Measurements from ENCODE around the gene THSD4. TPM values are rescaled to one million over a fixed set of nuclear protein-coding genes. Genes with fewer than 3 reads are reported as not detected.

Gene THSD4
- total and polyA plus RNA-seq, 2 of the 8 experiments (the other 6 are each of a cell fraction or from before 2014, with no cell fraction given): 2.5 to 6.2 TPM

- H3K23me2 ChIP-seq (ENCODE audit: low read depth, low read length): no peaks in the 10 kb centered on the region
- no peaks in the 10 kb centered on the region for H3K36me3 ChIP-seq (ENCODE audit: control insufficient read depth in 2 of 4, insufficient read depth in 4 of 4, low read length in 3 of 4)
- H3K4me3 ChIP-seq (ENCODE audit: extremely low read depth in 1 of 4, insufficient read depth in 2 of 4, low read depth in 3 of 4, low read length in 4 of 4): no peak overlapping the region
- no peak overlapping the region for H3K56ac ChIP-seq (replicated peaks; ENCODE audit: insufficient read length, low read depth, low read length)
- H3K79me2 ChIP-seq (ENCODE audit: control insufficient read depth in 1 of 2, insufficient read depth in 2 of 2, low read length in 2 of 2): no peaks in the 10 kb centered on the region
- ChIA-PET CTCF (ENCODE audit: partially characterized antibody) (interaction anchor here (0.5 to 2.6 kb wide), 2 partner anchors 12 to 27 kb away, joined by 3 to 12 read pairs; no protein-coding TSS in a partner anchor), POLR2A (ENCODE audit: partially characterized antibody) (no interaction called here)
- H2BK120ac ChIP-seq (replicated peaks; ENCODE audit: low read depth, low read length): no peak overlapping the region
- H2BK12ac ChIP-seq (ENCODE audit: low read depth, low read length): no peak overlapping the region
- no peak overlapping the region for H3K14ac ChIP-seq (ENCODE audit: insufficient read length)
- H2BK15ac ChIP-seq (ENCODE audit: low read length): no peak overlapping the region
- H3K4ac ChIP-seq (replicated peaks; ENCODE audit: insufficient read length, low read depth, low read length): no peak overlapping the region
- no peak overlapping the region for H2BK20ac ChIP-seq (ENCODE audit: low read length)
- H3K18ac ChIP-seq (ENCODE audit: extremely low read depth, low read length): no peak overlapping the region
- no peaks in the 10 kb centered on the region for H3K79me1 ChIP-seq (ENCODE audit: low read depth, low read length)
- H3K27ac ChIP-seq (ENCODE audit: low read depth, low read length): no peak overlapping the region
- H3K23ac ChIP-seq (ENCODE audit: insufficient read length): no peak overlapping the region
- H2AFZ ChIP-seq (ENCODE audit: low read length): no peak overlapping the region
- H4K20me1 ChIP-seq (replicated peaks in 1 of 2; ENCODE audit: control insufficient read depth in 1 of 2, insufficient read depth in 2 of 2, low read length in 2 of 2): no peaks in the 10 kb centered on the region
- TF ChIP-seq HDAC2 (IDR thresholded peaks at IDR 0.05; ENCODE audit: borderline replicate concordance in 1 of 2, low read depth in 2 of 2, low read length in 2 of 2) (no peak), YY1 (IDR thresholded peaks at IDR 0.05; ENCODE audit: low read depth, low read length) (no peak), BCL11A (IDR thresholded peaks at IDR 0.05; ENCODE audit: low read depth in 2 of 2, low read length in 2 of 2) (no peak)
- no peak for FAIRE-seq
- no peak overlapping the region for H4K5ac ChIP-seq (ENCODE audit: insufficient read length, low read depth, low read length)
- H4K8ac ChIP-seq (ENCODE audit: extremely low read depth, insufficient read depth, low read length): no peak overlapping the region
- H3K4me1 ChIP-seq (replicated peaks in 1 of 4; ENCODE audit: control insufficient read depth in 3 of 4, insufficient read depth in 4 of 4, low read length in 3 of 4): peaks cover 0 to 6% (median under 1%) of the 10 kb centered on the region in 4 experiments; a peak in 2 of 7 replicates
- WGBS, 2 experiments (ENCODE audit: extremely low coverage in 1 of 2, insufficient coverage in 1 of 2, insufficient read length in 1 of 2, insufficient replicate concordance in 2 of 2, low coverage in 1 of 2, low lambda C conversion rate in 2 of 2, missing lambda C conversion rate in 1 of 2): 90% methylated on average over 9 of the region's 9 CpGs; no CpG with 5 or more reads in 1 of the 2 experiments
- no peak for DNase-seq (ENCODE audit: low read depth in 1 of 2, low spot score in 2 of 2)
- no peaks in the 10 kb centered on the region for H3K27me3 ChIP-seq (replicated peaks in 1 of 4; ENCODE audit: control insufficient read depth in 3 of 4, extremely low read depth in 1 of 4, insufficient read depth in 3 of 4, low read length in 3 of 4)
- no peak overlapping the region for H2BK5ac ChIP-seq (ENCODE audit: low read depth, low read length)
- H3K4me2 ChIP-seq (ENCODE audit: insufficient read depth in 1 of 2, low read depth in 2 of 2, low read length in 2 of 2): no peak overlapping the region
- no peak overlapping the region for H4K91ac ChIP-seq (replicated peaks; ENCODE audit: insufficient read length, low read length)
- H3K9ac ChIP-seq (replicated peaks in 1 of 4; ENCODE audit: extremely low read depth in 1 of 4, low read depth in 3 of 4, low read length in 3 of 4): no peak overlapping the region
- no peaks in the 10 kb centered on the region for H3K9me3 ChIP-seq (ENCODE audit: insufficient read depth in 2 of 2, low read depth in 1 of 2, low read length in 1 of 2)
- no peak overlapping the region for H2AK5ac ChIP-seq (ENCODE audit: low read depth, low read length)
Measured at GRCh38 chr15:71813723-71814470, 698.6 kb downstream of the THSD4 start.

All from H1 (cell line).